Ovary (tissue), 3 donors: ENCODE data around the gene RPTOR.

Source experiments
- CTCF ChIP-seq, 3 donors: fragments of 450-650 bp in 2 of 3; fragments of 200-600 bp in 1 of 3; IDR thresholded peaks; one replicate each; pipeline versions ENCODE4 v1.5.1 to v1.8.0; 2016 to 2022; ENCODE audit warnings: antibody characterized with exemption in 3 of 3, mild to moderate bottlenecking in 1 of 3
- POLR2A ChIP-seq: fragments of 450-650 bp; IDR thresholded peaks from one replicate; pipeline ENCODE4 v1.6.1; 2017; ENCODE audit warnings: antibody characterized with exemption, mild to moderate bottlenecking, moderate library complexity
- donor health status: DM: no; HTN: no; CAD: no.

GRCh38 chr17:80679816-80680215 lies 135.2 kb downstream of the RPTOR start:
- TF ChIP-seq POLR2A (no peak), CTCF (IDR thresholded peaks at IDR 0.05) (no peak)
